HG03469 (cell line): ENCODE results near the gene SPSB3.
"Not testable (repeated sequence)": the region's sequence is repeated elsewhere in the genome, so short reads cannot be mapped to it uniquely, and the experiment has no call there.

Experiments used
- ATAC-seq: cut with Tn5 transposase; IDR thresholded peaks from one replicate; pipeline ENCODE4 v1.9.1; 2021; ENCODE audit warnings: mild to moderate bottlenecking, moderate library complexity, moderate number of reproducible peaks; ENCODE audit not compliant: unreplicated experiment

SPSB3 gene

DNA sequence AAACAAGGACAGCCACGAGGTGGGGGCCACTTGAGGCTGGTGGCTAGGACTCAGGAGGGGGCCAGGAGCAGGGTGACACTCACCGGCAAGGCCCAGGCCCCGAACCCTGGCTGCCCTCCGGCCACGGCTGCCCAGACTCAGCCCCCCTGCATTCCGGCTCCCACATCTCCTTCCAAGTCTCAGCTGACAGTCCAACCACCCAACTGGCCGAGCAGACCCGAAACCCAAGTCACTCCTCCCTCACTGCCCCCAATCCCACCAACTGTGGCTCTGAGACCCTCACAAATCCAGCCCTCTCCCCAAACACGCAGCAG, 34.9 kb upstream of the SPSB3 start:
- no peak for ATAC-seq

GRCh38 chr16:1816396-1817275, 34.3 kb upstream of the SPSB3 start:
- no peak for ATAC-seq

- ATAC-seq = no peak
Measured at GRCh38 chr16:1815461-1815860, 33.1 kb upstream of the SPSB3 start.

DNA sequence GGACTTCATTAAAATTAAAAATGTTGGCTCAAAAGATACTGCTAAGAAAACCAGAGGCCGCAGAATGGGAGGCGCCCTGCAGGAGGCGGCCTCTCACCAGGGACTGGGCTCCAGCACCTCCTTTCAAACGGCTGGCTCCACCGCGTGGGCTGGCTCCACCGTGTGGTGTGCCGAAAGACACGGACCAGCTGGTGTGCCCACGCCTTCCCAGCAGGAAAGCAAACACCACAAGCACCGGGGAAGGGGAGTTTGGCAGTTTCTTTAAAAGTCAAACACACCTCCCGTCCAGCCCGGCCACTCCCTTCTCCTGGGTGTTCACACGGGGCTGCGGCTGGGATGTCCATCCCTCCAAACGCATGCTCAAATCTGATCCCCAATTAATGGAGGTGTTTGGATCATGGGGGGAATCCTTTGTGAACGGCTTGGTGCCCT, 30.4 kb upstream of the SPSB3 start:
- no peak for ATAC-seq

DNA sequence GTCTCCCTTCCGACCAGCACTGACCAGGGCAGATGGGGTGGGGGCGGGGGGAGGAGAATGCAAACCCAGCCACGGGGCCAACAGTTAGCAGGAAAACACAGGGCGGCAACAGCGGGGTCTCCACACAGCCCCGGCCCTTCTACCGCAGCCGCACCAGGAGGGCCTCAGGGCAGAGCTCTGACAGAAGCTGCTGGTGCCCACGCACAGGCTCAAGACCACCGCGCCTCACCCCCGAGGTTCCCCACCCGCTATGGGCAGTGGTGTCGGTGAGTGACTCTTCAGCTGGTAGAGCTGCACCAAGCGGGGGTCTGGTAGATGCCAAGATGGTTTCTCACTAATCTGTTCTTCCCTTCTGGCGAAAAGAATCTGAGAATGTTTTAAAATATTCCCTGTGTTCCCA, 28.2 kb upstream of the SPSB3 start:
- ATAC-seq = no peak

DNA sequence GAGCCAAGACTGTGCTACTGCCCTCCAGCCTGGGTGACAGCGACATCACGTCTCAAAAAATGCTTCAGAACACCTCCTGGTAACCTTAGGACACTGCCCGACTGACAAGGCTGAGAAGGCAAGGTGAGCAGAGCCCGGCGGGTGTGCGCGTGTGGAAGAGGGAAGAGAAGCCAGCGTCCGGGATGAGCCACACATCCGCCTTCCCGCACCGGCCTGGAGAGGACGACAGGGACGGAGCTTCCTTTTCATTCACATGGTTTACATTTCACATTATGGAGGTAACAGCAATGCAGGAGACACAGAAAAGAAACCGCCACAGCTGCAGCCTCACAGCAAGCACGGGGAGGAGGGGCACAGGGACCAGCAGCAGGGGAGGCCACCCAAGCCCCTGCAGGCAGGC, 27.7 kb upstream of the SPSB3 start:
- no peak for ATAC-seq

GRCh38 chr16:1809281-1809801, 27.0 kb upstream of the SPSB3 start:
- ATAC-seq = no peak

DNA sequence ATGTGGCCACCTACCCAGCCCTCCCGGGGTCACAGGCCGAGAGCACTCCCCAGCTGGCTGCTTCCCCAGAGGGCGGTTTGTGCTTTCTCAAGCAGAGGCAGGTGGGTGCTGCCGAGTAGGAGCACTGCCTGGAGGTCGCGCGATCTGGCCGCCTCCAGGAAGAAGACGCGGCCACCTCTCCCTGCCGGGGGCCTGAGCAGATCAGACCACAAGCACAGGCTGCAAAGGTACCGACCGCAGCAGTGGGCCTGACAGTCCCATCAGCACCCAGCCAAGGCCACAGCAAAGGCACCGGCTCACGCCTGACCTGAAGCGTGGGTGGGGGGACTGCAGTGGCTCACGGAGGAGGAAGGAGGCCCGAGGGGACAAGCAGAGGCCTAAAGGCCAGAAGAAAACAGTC, 26.3 kb upstream of the SPSB3 start:
- ATAC-seq = no peak

- ATAC-seq = no peak
Measured at GRCh38 chr16:1807626-1808025, 25.3 kb upstream of the SPSB3 start.

DNA sequence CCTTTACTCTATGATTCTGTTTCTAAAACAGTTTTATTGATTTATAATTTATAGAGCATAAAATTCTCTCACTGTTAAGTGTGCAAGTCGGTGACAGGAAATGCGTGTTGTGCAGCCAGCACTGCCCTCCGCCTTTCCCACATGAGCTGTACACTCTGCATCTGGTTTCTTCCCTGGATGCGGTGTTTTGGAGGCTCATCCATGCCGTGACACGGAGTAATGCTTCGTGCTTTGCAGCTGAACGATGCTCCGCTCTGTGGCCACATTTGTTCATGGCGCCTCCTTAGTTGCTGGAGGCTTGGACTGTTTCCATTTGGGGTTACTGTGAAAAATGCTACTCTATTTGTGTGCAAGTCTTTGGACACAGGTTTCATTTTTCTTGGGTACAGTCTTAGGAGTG, 18.3 kb upstream of the SPSB3 start:
- no peak for ATAC-seq

GRCh38 chr16:1799263-1799662, 16.9 kb upstream of the SPSB3 start:
- ATAC-seq = not testable (repeated sequence)

GRCh38 chr16:1794908-1795666, 12.7 kb upstream of the SPSB3 start:
- ATAC-seq = no peak

GRCh38 chr16:1794221-1794871, 12.0 kb upstream of the SPSB3 start:
- no peak for ATAC-seq

DNA sequence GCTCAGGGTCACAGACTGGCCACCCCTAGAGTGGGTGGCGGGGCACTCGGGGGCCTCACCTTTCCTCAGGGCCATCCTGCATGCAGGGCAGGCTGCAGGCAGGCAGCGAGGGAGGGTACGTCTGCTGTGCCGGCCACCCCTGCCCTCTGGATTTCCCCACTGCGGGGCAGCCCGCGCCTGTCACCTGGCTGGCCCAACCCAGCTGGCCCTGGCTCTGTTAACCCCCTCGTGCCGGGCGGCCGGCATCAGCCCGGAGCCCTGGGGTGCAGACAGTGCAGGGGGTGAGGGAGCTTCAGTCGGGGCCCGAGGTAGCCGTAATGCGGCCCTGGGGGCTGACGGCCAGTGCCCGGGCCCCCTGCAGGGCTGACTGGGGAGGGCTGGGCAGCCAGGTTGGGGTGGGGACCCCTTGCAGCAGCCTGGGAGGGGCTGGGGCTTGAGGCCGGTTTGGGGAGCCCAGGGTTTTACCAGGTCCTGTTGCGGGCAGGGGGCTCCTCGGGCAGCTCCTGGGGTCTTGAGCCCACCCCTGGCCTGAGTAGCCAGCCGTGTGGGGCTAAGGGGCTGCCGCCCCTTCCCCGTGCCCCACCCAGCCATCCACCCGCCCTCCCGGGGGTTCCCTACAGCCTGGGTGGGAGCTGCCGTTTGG, 11.3 kb upstream of the SPSB3 start, which contains the start of gene IGFALS:
Gene IGFALS, minus strand, starts transcription at position 128 of the 643 bp plus-strand sequence. Its CDS starts 53 bp downstream, at position 75.
- ATAC-seq = no peak

DNA sequence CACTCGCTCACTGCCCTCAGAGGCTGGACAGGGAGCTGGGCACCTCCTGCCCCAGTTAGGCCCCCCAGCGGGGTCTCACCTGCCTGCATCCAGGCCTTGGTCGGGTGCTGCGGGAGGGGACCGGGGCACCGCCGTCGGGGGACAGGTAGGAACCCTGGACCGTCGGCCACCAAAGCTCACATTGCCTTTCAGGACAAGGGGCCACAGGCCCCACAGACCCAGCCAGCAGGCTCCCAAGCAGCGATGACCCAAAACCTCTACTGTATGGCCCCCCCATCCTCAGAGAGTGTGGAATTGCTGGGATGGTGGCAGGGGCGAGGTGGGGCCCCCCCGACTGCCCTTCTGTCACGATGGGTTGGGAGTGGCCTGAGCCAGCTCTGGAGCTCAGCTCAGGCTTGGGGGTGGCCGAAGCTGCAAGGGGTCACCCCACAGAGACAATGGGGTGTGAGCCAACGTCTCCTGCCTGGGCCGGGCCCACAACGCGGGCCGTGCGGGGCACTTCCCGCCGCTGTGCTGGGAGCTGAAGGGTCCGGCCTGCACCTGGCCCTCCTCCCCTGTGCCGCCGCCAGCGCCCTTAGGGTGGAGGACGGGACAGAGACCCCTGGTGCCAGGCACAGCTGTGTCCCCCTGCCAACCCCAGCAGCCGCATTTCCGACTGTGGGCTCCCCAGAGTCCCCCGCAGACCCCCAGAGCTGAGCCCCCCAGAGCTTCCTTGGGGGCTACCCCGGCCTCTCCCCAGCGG, 10.6 kb upstream of the SPSB3 start:
- no peak for ATAC-seq

DNA sequence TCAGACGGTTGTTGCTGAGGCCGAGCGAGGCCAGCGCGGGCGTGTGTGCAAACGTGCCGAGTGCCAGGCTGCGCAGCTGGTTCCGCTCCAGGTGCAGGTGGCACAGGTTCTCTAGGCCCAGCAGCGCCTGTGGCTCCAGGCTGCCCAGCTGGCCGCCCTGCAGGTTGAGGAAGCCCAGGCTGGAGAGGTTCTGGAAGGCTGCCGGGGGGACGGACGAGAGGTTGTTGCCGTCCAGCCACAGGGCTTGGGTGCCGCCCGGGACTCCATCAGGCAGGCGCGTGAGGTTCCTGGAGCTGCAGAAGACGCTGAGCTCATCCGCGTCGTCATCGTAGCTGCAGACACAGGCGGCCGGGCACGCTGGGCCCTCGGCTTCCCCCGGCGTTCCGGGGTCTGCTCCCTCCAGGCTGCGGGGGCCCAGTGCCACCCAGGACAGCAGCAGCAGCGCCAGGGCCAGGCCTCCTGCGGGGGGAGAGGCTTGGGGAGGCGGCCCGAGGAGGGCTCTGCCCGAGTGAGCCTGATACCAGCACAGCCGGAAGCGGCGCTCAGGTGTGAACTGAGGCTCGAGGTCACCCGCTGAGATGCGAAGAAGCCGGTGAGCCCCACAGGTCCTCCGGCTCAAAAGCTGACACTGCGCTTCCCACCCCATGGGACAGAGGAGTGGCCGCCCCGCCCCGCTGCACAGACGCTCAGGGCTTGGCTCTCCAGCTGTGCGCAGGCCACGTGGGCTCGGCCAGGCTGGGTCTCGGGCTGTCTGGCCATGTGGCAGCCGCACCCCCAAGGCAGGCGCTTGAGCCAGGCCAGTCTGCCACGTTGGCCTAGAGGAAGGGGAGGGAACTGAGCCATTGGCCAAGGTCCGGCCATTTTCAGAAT, 9.8 kb upstream of the SPSB3 start:
- ATAC-seq = no peak

GRCh38 chr16:1791256-1791942, 9.0 kb upstream of the SPSB3 start:
- no peak for ATAC-seq

GRCh38 chr16:1790611-1791255, 8.4 kb upstream of the SPSB3 start:
- ATAC-seq = no peak
